Naive thymus-derived CD4-positive, alpha-beta T cell (primary cell): ENCODE results near the gene AAMP. TPM values are rescaled to one million over a fixed set of nuclear protein-coding genes. Genes with fewer than 3 reads are reported as not detected.
A peak's percentile ranks its signal among the peaks of the same experiment; 100 is the strongest.

Source experiments
- ATAC-seq: fragments of 150-1000 bp; cut with Tn5 transposase; 2 replicates; pipeline ENCODE4 v1.10.0; 2021; ENCODE audit warnings: mild to moderate bottlenecking, moderate library complexity
- CTCF ChIA-PET: fragments of 350-600 bp; sonication (Branson Sonifier 250); formaldehyde crosslinking; loops from one replicate; lab custom pipeline; 2021; ENCODE audit warnings: antibody characterized with exemption; lab: Charles Lee
- POLR2A ChIA-PET: fragments of 350-600 bp; sonication (Branson Sonifier 250); formaldehyde crosslinking; loops from one replicate; lab custom pipeline; 2021; ENCODE audit warnings: antibody characterized with exemption, inconsistent platforms; lab: Charles Lee
- DNase-seq, 9 donors: peaks; one replicate each; pipeline versions ENCODE4 v3.0.0 to v3.0.0-alpha.2; 2020 to 2022; ENCODE audit warnings: mixed read lengths in 1 of 9
- H3K27ac ChIP-seq: one replicate; pipeline ENCODE4 v1.7.0; 2013; ENCODE audit warnings: mild to moderate bottlenecking, low read depth, low read length, moderate library complexity
- H3K27me3 ChIP-seq, 2 donors: one replicate each; pipeline ENCODE4 v1.7.0; 2013; ENCODE audit warnings: low read length in 2 of 2, mild to moderate bottlenecking in 2 of 2, moderate library complexity in 2 of 2; ENCODE audit not compliant: control insufficient read depth in 2 of 2, insufficient read depth in 2 of 2
- H3K36me3 ChIP-seq, 3 experiments: 1 replicate in 2 of 3; 2 replicates in 1 of 3; pipeline ENCODE4 v1.7.0; 2013; ENCODE audit warnings: low read length in 3 of 3, mild to moderate bottlenecking in 3 of 3, moderate library complexity in 1 of 3; ENCODE audit not compliant: insufficient read depth in 3 of 3, control insufficient read depth in 2 of 3
- H3K4me1 ChIP-seq, 2 donors: one replicate each; pipeline ENCODE4 v1.7.0; 2013; ENCODE audit warnings: low read length in 2 of 2, mild to moderate bottlenecking in 2 of 2, moderate library complexity in 1 of 2; ENCODE audit not compliant: control insufficient read depth in 2 of 2, insufficient read depth in 2 of 2
- H3K4me3 ChIP-seq: 2 replicates; pipeline ENCODE4 v1.7.0; 2013; ENCODE audit warnings: mild to moderate bottlenecking, low read length
- H3K9me3 ChIP-seq, 3 experiments: 1 replicate in 2 of 3; 2 replicates in 1 of 3; pipeline ENCODE4 v1.7.0; 2013; ENCODE audit warnings: low read length in 3 of 3; ENCODE audit not compliant: control insufficient read depth in 2 of 3
- H3K27ac Mint-ChIP-seq, 9 donors: one replicate each; pipeline ENCODE4 v1.8.0; 2020 to 2022; ENCODE audit warnings: mixed read lengths in 9 of 9, mild to moderate bottlenecking in 8 of 9, moderate library complexity in 5 of 9, inconsistent platforms in 2 of 9
- H3K27me3 Mint-ChIP-seq, 5 donors: one replicate each; pipeline ENCODE4 v1.8.0; 2021 to 2022; ENCODE audit warnings: mixed read lengths in 5 of 5, mild to moderate bottlenecking in 1 of 5
- H3K36me3 Mint-ChIP-seq, 5 donors: one replicate each; pipeline ENCODE4 v1.8.0; 2020 to 2022; ENCODE audit warnings: mixed read lengths in 5 of 5, mild to moderate bottlenecking in 3 of 5, inconsistent platforms in 1 of 5
- H3K4me1 Mint-ChIP-seq, 7 donors: one replicate each; pipeline ENCODE4 v1.8.0; 2020 to 2022; ENCODE audit warnings: mixed read lengths in 7 of 7, mild to moderate bottlenecking in 3 of 7, inconsistent platforms in 1 of 7
- H3K4me3 Mint-ChIP-seq, 10 donors: one replicate each; pipeline ENCODE4 v1.8.0; 2020 to 2022; ENCODE audit warnings: mild to moderate bottlenecking in 10 of 10, mixed read lengths in 10 of 10, moderate library complexity in 6 of 10, inconsistent platforms in 2 of 10
- H3K9me3 Mint-ChIP-seq, 11 donors: one replicate each; pipeline ENCODE4 v1.8.0; 2020 to 2022; ENCODE audit warnings: mixed read lengths in 11 of 11, mild to moderate bottlenecking in 4 of 11, inconsistent platforms in 1 of 11, moderate library complexity in 1 of 11
- intact Hi-C, 2 donors: fragments of 100-400 bp; cut with micrococcal nuclease; formaldehyde crosslinking; loops; one replicate each; pipeline ENCODE4 v1.15.1; 2023
- polyA plus RNA-seq, 2 donors: library from polyadenylated mRNA; unstranded; fragments of 300-500 nt; fragmentation: Illumina TruSeq; gene quantifications; one replicate each; pipeline ENCODE4 v1.2.3, GENCODE V29; 2021
- total RNA-seq, 6 experiments: library from RNA in 5 of 6; stranded (reverse) in 5 of 6; gene quantifications; 1 replicate in 5 of 6; 2 replicates in 1 of 6; pipeline ENCODE4 v1.2.3 and lab custom pipeline; 2021 to 2026

Gene AAMP
- total and polyA plus RNA-seq, 7 experiments from 2014 or later, result 54.1 to 108 (median 66.4) TPM

DNA sequence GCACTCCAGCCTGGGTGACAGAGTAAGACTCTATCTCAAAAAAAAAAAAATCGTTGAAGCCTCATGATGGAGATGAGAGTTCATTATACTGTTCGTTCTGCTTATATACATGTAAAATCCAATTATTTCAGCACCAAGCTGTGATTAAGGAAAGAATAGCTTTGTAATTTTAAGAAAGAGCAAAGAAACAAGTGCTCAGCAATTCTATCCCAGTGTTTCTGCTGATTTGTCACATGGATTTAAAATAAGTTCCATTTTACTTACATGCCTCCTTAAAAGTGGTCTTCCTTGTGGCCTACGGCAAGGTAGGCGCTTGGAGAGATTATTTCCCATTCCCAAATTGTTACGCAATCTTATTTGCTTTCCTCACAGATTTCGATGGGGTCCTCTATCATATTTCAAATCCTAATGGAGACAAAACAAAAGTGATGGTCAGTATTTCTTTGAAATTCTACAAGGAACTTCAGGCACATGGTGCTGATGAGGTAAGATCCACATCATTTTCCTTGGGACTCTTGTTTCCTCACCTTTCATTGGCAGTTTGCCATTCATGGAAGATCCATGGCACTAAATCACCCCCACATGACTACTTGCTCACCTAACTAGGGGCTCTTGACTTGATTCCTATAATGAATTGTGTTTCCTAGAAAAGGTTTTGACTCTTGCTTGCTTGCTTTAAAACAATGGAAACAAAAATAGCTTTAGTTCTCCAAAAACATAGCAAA, 41.4 kb downstream of the AAMP start:
- H3K27me3 Mint-ChIP-seq, result no peaks in the 10 kb centered on the region
- DNase-seq (no peak), ATAC-seq (no peak)
- H3K4me1 ChIP-seq, result peaks cover 56 to 63% of the 10 kb centered on the region in 2 donors
- peaks cover 17 to 59% (median 40%) of the 10 kb centered on the region in 5 donors for H3K36me3 Mint-ChIP-seq
- H3K27ac Mint-ChIP-seq, result peak overlapping the region in 8 of 9 donors; percentile 43 to 93 (median 87)
- ChIA-PET CTCF (interaction anchor here (0.6 to 2.9 kb wide), 7 partner anchors 8 to 161 kb away, joined by 3 to 13 read pairs (median 7); partner anchors contain the start of genes AAMP, ARPC2, CXCR1 and PNKD), POLR2A (interaction anchor here (1.5 to 5.6 kb wide), 3 partner anchors 9 to 28 kb away, joined by 3 to 70 read pairs (median 4); partner anchors contain the start of gene ARPC2)
- H3K36me3 ChIP-seq, result peaks cover 15 to 61% (median 18%) of the 10 kb centered on the region in 3 experiments
- H3K4me1 Mint-ChIP-seq, result peaks cover 63 to 88% (median 78%) of the 10 kb centered on the region in 7 donors
- peak overlapping the region in 9 of 10 donors; percentile 57 to 84 (median 79) for H3K4me3 Mint-ChIP-seq
- no peaks in the 10 kb centered on the region for H3K9me3 Mint-ChIP-seq
- H3K4me3 ChIP-seq, result no peak overlapping the region
- H3K27ac ChIP-seq, result peak overlapping the region; percentile 63
- no peaks in the 10 kb centered on the region for H3K27me3 ChIP-seq
- intact Hi-C loops, result loop anchor here (1.0 to 10.0 kb wide), 6 partner anchors 10 to 1724 kb away; partner anchors contain the start of genes AAMP (in 2 of the 2), PNKD (in 2 of the 2) and ARPC2 (in 1 of the 2)
- no peaks in the 10 kb centered on the region for H3K9me3 ChIP-seq

DNA sequence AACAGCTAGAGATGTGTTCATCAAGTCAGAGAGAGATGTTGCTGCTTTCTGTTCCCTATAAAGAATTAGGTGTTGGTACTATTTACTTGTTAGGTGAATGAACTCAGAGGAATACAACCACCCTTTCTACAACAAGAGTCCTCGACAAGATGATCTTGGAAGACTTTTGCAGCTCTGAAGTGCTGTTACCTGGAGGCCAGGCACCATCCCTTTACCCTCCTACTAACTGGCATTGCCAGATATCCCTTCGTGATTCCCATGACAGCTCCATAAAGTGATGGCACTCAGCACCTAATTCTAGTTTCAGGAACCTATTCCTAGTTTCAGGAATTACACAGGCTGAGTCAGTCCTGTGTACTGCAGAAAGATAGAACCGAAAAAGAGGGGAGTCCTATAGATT, 43.0 kb downstream of the AAMP start:
- Mint-ChIP-seq H3K36me3 (peaks cover 14 to 57% (median 30%) of the 10 kb centered on the region in 5 donors), H3K27me3 (no peaks in the 10 kb centered on the region)
- intact Hi-C loops, result loop anchor here in 1 of 2 donors (10.0 kb wide), 1 partner anchor 1722 kb away; no protein-coding TSS in a partner anchor

DNA sequence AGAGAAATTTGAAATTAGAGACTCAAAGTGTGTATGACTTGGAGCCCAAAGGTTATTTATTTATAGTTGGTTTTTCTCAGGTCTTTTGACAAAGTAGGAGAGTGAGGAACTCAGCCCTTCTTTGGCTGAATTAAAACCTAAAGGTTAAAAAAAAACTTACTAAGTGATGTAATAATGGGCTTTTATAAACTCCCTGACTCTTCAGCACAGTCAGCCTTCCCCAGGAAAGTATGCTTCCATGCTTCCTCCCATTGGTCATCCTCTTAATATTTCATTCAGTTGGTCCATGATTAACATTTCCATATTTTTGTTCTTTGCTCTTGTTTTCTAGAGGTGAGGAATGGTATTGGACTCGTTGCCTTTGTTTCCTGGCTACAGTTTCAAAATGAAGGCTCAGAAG, 45.8 kb downstream of the AAMP start:
- no peaks in the 10 kb centered on the region for H3K27me3 ChIP-seq
- Mint-ChIP-seq H3K4me1 (peaks cover 68 to 98% (median 91%) of the 10 kb centered on the region in 7 donors), H3K36me3 (peaks cover 10 to 60% (median 30%) of the 10 kb centered on the region in 5 donors), H3K9me3 (no peaks in the 10 kb centered on the region), H3K27ac (peak overlapping the region; percentile 80 to 98 (median 92)), H3K27me3 (no peaks in the 10 kb centered on the region), H3K4me3 (peak overlapping the region; percentile 6 to 94 (median 62))
- H3K27ac ChIP-seq, result peak overlapping the region; percentile 59
- ATAC-seq, result no peak
- peaks cover 0 to 37% (median 7%) of the 10 kb centered on the region in 3 experiments for H3K36me3 ChIP-seq
- H3K9me3 ChIP-seq, result no peaks in the 10 kb centered on the region
- H3K4me3 ChIP-seq, result no peak overlapping the region
- intact Hi-C loops, result loop anchor here in 1 of 2 donors (10.0 kb wide), 1 partner anchor 1719 kb away; no protein-coding TSS in a partner anchor
- DNase-seq, result no peak
- H3K4me1 ChIP-seq, result peaks cover 75 to 84% of the 10 kb centered on the region in 2 donors
- ChIA-PET POLR2A (interaction anchor here (0.6 to 1.5 kb wide), 3 partner anchors 12 to 47 kb away, joined by 3 to 4 read pairs (median 3); partner anchors contain the start of gene PNKD), CTCF (interaction anchor here (1.2 kb wide), 1 partner anchor 48 kb away, joined by 3 read pairs; no protein-coding TSS in a partner anchor)

More for the DNA sequence above, 43.0 kb downstream of the AAMP start:
- Mint-ChIP-seq H3K4me3 (peak overlapping the region in 6 of 10 donors; percentile 42 to 94 (median 52)), H3K27ac (peak overlapping the region; percentile 10 to 98 (median 85)), H3K9me3 (no peaks in the 10 kb centered on the region), H3K4me1 (peaks cover 60 to 95% (median 85%) of the 10 kb centered on the region in 7 donors)
- CTCF ChIA-PET, result interaction anchor here (0.9 to 1.2 kb wide), 2 partner anchors 11 to 39 kb away, joined by 3 to 8 read pairs; no protein-coding TSS in a partner anchor
- H3K9me3 ChIP-seq, result no peaks in the 10 kb centered on the region
- no peaks in the 10 kb centered on the region for H3K27me3 ChIP-seq
- H3K4me1 ChIP-seq, result peaks cover 70 to 79% of the 10 kb centered on the region in 2 donors
- H3K4me3 ChIP-seq, result no peak overlapping the region
- H3K36me3 ChIP-seq, result peaks cover 11 to 47% (median 18%) of the 10 kb centered on the region in 3 experiments
- no peak for DNase-seq
- peak overlapping the region; percentile 4 for H3K27ac ChIP-seq
- no peak for ATAC-seq
- POLR2A ChIA-PET, result interaction anchor here (0.7 to 5.6 kb wide), 3 partner anchors 8 to 18 kb away, joined by 4 to 70 read pairs (median 4); partner anchors contain the start of gene ARPC2

DNA sequence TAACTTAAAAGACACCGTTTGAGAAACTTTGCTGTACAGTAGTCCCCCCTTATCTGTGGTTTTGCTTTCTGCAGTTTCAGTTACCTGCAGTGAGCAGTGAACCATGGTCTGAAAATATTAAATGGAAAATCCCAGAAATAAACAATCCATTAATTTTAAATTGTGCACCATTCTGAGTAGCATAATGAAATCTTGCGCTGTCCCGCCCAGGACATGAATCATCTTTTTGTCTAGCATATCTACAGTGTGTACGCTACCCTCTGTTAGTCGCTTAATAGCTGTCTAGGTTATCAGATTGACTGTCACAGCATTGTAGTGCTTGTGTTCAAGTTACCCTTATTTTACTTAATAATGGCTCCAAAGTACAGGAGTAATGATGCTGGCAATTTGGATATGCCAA, 46.9 kb downstream of the AAMP start:
- peaks cover 10 to 62% (median 28%) of the 10 kb centered on the region in 5 donors for H3K36me3 Mint-ChIP-seq
- DNase-seq (no peak), ATAC-seq (peak; percentile 63)
- H3K4me3 ChIP-seq, result peak overlapping the region; percentile 7
- ChIA-PET POLR2A (interaction anchor here (0.6 to 7.6 kb wide), 3 partner anchors 7 to 39 kb away, joined by 3 to 70 read pairs (median 4); no protein-coding TSS in a partner anchor), CTCF (interaction anchor here (1.3 kb wide), 1 partner anchor 37 kb away, joined by 3 read pairs; no protein-coding TSS in a partner anchor)
- no peaks in the 10 kb centered on the region for H3K9me3 Mint-ChIP-seq
- peaks cover 63 to 94% (median 85%) of the 10 kb centered on the region in 7 donors for H3K4me1 Mint-ChIP-seq
- H3K4me1 ChIP-seq, result peaks cover 65 to 74% of the 10 kb centered on the region in 2 donors
- peak overlapping the region; percentile 54 to 98 (median 92) for H3K27ac Mint-ChIP-seq
- H3K9me3 ChIP-seq, result no peaks in the 10 kb centered on the region
- no peaks in the 10 kb centered on the region for H3K27me3 Mint-ChIP-seq
- no peaks in the 10 kb centered on the region for H3K27me3 ChIP-seq
- H3K36me3 ChIP-seq, result peaks cover 0 to 30% (median 0%) of the 10 kb centered on the region in 3 experiments
- peak overlapping the region in 9 of 10 donors; percentile 22 to 97 (median 90) for H3K4me3 Mint-ChIP-seq
- peak overlapping the region; percentile 59 for H3K27ac ChIP-seq
- intact Hi-C loops, result loop anchor here in 1 of 2 donors (10.0 kb wide), 1 partner anchor 1718 kb away; no protein-coding TSS in a partner anchor

DNA sequence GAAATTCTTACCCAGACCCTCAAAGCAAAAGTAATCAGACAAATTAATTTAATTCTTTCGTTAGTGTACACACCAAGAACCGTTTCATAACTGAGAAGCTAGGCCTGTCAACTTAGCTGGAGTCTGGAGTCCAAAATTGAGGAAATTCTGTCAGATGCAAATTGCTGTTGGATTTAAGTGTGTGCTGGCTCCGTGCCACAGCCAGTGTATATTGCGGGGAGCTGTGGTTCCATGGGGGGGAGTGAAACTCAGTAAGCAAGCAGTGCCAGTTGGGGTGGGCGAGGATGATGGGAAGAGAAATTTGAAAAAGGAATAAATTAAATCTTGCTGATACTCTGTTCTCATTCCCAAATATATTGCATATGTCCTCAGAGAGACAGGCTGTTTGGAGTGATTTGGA, 48.9 kb downstream of the AAMP start:
- Histone ChIP-seq H3K4me3 (peak overlapping the region; percentile 90), H3K27me3 (no peaks in the 10 kb centered on the region), H3K36me3 (peaks cover 0 to 26% (median 0%) of the 10 kb centered on the region in 3 experiments), H3K4me1 (peaks cover 65 to 74% of the 10 kb centered on the region in 2 donors), H3K27ac (peak overlapping the region; percentile 99), H3K9me3 (no peaks in the 10 kb centered on the region)
- H3K4me1 Mint-ChIP-seq, result peaks cover 58 to 84% (median 78%) of the 10 kb centered on the region in 7 donors
- ATAC-seq, result no peak
- ChIA-PET CTCF (interaction anchor here (1.0 to 2.4 kb wide), 4 partner anchors 8 to 51 kb away, joined by 3 to 6 read pairs (median 4); no protein-coding TSS in a partner anchor), POLR2A (interaction anchor here (0.6 to 7.6 kb wide), 9 partner anchors 9 to 683 kb away, joined by 3 to 70 read pairs (median 4); partner anchors contain the start of genes AAMP and PNKD)
- peaks cover 4 to 60% (median 26%) of the 10 kb centered on the region in 5 donors for H3K36me3 Mint-ChIP-seq
- intact Hi-C loops, result loop anchor here in 1 of 2 donors (10.0 kb wide), 1 partner anchor 1716 kb away; no protein-coding TSS in a partner anchor
- peak overlapping the region; percentile 69 to 97 (median 93) for H3K4me3 Mint-ChIP-seq
- H3K9me3 Mint-ChIP-seq, result peaks cover 0 to 5% (median 0%) of the 10 kb centered on the region in 11 donors
- H3K27me3 Mint-ChIP-seq, result peaks cover 0 to 3% (median 0%) of the 10 kb centered on the region in 5 donors
- no peak for DNase-seq
- H3K27ac Mint-ChIP-seq, result peak overlapping the region; percentile 33 to 98 (median 94)
